Glomerular visceral epithelial cell (primary cell): ENCODE data around the gene MPP4.
"Not testable (repeated sequence)": the region's sequence is repeated elsewhere in the genome, so short reads cannot be mapped to it uniquely, and the experiment has no call there.

Experiments
- DNase-seq: peaks from one replicate; pipeline ENCODE4 v3.0.0-alpha.2; 2016; ENCODE audit errors: extremely low spot score

MPP4 gene

GRCh38 chr2:201673546-201673945, 24.9 kb downstream of the MPP4 start:
- DNase-seq, result no peak

- not testable (repeated sequence) for DNase-seq
These were observed 27.2 kb downstream of the MPP4 start for GRCh38 chr2:201671205-201671604.

- no peak for DNase-seq
These were observed 28.6 kb downstream of the MPP4 start for GRCh38 chr2:201669865-201670264.

GRCh38 chr2:201668402-201668910, 30.0 kb downstream of the MPP4 start:
- DNase-seq, result no peak

GRCh38 chr2:201664334-201664733, 34.1 kb downstream of the MPP4 start:
- DNase-seq, result no peak

GRCh38 chr2:201661366-201661765, 37.1 kb downstream of the MPP4 start:
- DNase-seq, result no peak

GRCh38 chr2:201660293-201660895, 38.0 kb downstream of the MPP4 start:
- no peak for DNase-seq

GRCh38 chr2:201656740-201657139, 41.7 kb downstream of the MPP4 start:
- DNase-seq, result no peak

GRCh38 chr2:201656102-201656501, 42.3 kb downstream of the MPP4 start:
- DNase-seq, result no peak

- peak; percentile 66 for DNase-seq
These were observed 43.6 kb downstream of the MPP4 start for GRCh38 chr2:201654616-201655384.

- DNase-seq, result no peak
These were observed 45.2 kb downstream of the MPP4 start for GRCh38 chr2:201653221-201653620.

GRCh38 chr2:201649442-201649841, 49.0 kb downstream of the MPP4 start:
- DNase-seq, result no peak

- no peak for DNase-seq
These were observed 51.0 kb downstream of the MPP4 start for GRCh38 chr2:201647431-201647830.

GRCh38 chr2:201644001-201644400, 54.4 kb downstream of the MPP4 start:
- no peak for DNase-seq

- DNase-seq, result peak; percentile 55
These were observed 55.1 kb downstream of the MPP4 start, which contains the start of gene TMEM237 for GRCh38 chr2:201643216-201643890. Gene TMEM237, minus strand, starts transcription at chr2:201643503. Its CDS starts 103 bp downstream, at chr2:201643400.

- peak; percentile 82 for DNase-seq
These were observed 55.7 kb downstream of the MPP4 start for GRCh38 chr2:201642579-201643215.

GRCh38 chr2:201642086-201642578, 56.3 kb downstream of the MPP4 start:
- no peak for DNase-seq

- no peak for DNase-seq
These were observed 59.2 kb downstream of the MPP4 start for GRCh38 chr2:201639205-201639604.

- DNase-seq, result no peak
These were observed 60.1 kb downstream of the MPP4 start for GRCh38 chr2:201638326-201638725.

GRCh38 chr2:201633661-201634249, 64.7 kb downstream of the MPP4 start:
- no peak for DNase-seq

- DNase-seq, result no peak
These were observed 67.4 kb downstream of the MPP4 start for GRCh38 chr2:201631041-201631440.
